Measurements from ENCODE around the gene PRMT7.
A peak's percentile ranks its signal among the peaks of the same experiment; 100 is the strongest.

Gene PRMT7

DNA sequence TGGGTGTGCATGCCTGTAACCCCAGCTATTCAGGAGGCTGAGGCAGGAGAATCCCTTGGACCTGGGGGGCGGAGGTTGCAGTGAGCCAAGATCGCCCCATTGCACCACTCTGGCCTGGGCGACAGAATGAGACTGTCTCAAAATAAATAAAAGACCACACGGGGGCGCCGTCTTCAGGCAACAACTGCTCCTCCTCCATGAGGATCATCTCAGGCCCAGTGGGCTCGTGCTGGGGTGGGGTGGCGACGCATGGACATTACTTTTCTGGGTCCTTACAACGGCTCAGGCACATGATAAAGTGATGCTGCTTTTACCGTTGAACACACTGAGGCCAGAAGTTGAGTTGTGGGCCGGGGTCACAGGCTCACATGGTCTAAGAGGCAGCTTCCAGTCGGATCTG is 56.2 kb downstream of the PRMT7 start:
- peak; percentile 39 for DNase-seq

GRCh38 chr16:68367440-68367839 is 56.6 kb downstream of the PRMT7 start:
- DNase-seq: no peak

DNA sequence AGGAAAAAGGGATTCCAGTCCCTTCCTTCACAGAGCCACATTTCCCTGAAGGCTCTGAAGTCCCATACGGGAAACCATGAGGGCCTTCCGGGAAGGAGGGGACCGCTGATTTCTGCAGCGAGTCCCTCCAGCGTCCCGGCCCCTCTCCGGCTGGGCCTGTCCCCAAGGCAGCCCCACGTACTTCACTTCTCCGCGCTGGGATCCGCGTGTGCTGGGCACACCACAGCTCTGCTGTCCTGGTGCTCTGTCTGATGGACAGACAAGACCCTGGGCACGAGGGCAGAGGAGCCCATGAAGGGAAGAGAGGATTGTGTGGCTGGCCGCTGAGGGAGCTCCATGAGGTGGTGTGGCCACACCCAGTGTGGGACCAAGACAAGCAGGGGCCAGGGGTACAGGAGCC is 57.1 kb downstream of the PRMT7 start:
- DNase-seq: no peak

DNA sequence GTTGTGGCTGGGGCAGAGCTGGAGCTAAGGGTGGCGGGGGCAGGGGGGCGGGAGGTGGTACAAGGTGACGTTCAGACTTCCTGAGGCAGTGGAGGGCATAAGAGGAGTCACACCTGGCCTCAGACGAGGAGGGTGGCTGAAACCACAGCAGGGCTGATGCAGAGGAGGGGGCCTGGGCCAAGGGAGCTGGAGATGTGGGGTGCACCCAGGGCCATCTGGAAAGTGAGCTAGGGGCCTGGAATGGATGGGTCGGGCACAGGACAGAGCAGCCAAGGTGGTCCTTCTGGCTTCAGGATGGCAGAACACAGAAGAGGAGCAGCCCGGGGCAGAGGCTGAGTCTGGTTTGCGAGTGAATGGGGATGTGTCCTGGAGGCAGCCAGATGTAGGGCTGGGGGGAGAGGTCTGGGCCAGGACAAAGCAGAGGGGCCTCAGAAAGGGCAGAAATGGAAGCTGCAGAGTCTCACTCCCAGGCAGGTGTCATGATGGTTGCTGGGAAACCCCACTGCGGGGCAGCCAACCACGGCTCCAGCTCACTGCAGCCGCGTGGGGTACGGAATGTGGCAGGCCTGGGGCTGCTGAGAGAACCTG is 57.6 kb downstream of the PRMT7 start:
- no peak for DNase-seq

DNA sequence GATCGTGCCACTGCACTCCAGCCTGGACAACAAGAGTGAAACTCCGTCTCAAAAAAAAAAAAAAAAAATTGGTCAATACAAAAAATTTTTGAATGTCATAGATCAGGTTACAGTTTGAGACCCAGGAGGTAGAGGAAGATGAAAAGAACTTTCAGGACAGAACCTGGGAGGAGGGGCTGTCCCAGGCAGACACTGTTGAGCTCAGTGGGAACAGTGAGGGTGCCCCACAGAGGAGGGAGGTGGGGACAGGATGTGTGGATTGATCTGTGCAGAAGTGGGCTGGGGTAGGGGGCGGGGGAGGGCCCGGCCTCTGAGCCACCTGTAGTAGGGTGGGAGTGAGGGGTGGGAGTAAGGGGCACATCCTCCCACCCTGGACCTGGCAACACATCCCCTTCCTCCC is 58.3 kb downstream of the PRMT7 start:
- no peak for DNase-seq

DNA sequence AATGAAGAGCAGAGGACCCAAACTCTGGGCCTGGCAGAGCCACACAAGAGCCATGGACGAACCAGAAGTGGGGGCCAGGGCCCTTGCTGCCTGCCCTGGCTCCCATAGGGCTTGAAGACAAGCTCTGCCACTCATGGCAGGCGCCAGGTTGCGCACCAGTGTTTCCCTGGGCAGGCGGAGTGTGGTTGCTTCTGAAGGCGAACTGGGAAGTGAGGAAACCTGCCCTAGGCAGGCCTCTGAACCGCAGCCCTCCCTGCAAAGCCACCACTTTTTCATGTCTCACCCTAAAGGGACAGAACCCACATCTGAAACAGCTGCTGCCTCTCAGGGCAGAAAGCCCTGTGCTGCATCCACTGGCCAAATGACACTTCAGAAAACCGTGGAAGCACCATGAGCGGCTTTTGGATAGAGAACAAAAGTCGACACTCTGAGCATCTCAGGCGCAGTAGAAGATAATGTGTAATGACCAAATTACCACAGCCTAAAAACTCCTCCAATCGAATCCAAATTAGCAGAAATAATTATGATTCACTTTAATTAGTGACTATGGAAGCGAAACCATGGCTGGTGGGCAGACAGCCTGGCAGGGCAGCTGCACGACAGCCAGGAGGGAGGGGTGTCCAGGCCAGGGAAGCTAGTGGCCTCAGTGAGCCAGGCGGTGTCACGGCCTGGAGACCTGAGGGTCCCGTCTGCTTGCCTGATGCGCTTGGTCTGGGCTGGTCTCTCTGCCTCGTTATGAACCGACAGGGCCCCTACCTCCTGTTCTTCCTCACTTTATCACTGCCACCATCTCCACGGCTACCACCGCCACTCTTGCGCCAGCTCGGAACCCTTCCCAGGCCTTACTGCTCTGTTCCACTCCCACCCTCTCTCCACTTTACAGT is 59.1 kb downstream of the PRMT7 start:
- DNase-seq: no peak

- DNase-seq: peak; percentile 29
Observed at GRCh38 chr16:68370581-68371275, 59.9 kb downstream of the PRMT7 start.

DNA sequence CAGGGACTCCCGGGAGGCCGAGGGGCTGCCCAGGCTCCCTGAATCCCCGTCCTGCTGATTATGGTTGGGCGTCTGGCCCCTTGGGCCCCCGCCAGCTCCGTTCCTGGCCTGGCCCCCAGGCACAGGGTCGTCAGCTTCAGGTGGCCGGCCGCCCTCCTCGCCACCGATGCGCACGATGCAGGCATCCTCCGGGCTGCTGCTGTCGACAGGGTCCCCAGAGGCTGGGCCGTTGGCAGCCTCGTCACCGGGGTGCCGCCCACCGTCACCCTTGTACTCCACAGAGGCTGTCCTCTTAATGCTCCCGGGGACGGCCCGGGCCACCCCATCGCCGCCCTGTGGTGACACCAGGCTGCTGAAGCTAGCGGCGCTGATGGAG is 60.4 kb downstream of the PRMT7 start:
- DNase-seq: no peak

- DNase-seq: no peak
Observed at GRCh38 chr16:68371706-68372380, 61.0 kb downstream of the PRMT7 start.

- DNase-seq: no peak
Observed at GRCh38 chr16:68372381-68372720, 61.5 kb downstream of the PRMT7 start.

- DNase-seq: no peak
Observed at GRCh38 chr16:68372806-68373205, 62.0 kb downstream of the PRMT7 start.

- DNase-seq: no peak
Observed at GRCh38 chr16:68373528-68374245, 62.9 kb downstream of the PRMT7 start.

GRCh38 chr16:68374246-68374805 is 63.5 kb downstream of the PRMT7 start:
- DNase-seq: no peak

- no peak for DNase-seq
Observed at GRCh38 chr16:68374961-68375660, 64.3 kb downstream of the PRMT7 start.

GRCh38 chr16:68375801-68376536 is 65.2 kb downstream of the PRMT7 start:
- no peak for DNase-seq

- DNase-seq: no peak
Observed at GRCh38 chr16:68376590-68376989, 65.8 kb downstream of the PRMT7 start.

DNA sequence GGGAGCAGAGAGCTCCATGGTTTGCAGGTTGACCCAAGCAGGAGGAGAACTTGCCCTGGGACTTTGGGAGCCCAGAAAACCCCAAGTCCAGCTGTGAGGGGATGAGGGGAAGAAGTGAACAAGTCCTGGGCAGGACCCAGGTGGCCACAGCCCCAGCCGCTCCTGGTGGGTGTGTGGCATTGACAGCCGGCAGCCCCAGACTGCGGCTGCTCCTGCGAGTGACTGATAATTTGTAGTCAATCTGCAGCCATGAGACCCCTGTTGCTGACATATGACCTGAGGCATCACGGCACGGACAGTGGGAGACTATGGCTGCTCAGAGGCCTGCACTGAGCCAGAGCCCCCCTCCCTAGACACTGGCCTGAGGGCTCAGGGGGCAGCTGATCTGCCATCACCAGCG is 66.4 kb downstream of the PRMT7 start:
- no peak for DNase-seq

- no peak for DNase-seq
Observed at GRCh38 chr16:68377667-68378393, 67.0 kb downstream of the PRMT7 start.

DNA sequence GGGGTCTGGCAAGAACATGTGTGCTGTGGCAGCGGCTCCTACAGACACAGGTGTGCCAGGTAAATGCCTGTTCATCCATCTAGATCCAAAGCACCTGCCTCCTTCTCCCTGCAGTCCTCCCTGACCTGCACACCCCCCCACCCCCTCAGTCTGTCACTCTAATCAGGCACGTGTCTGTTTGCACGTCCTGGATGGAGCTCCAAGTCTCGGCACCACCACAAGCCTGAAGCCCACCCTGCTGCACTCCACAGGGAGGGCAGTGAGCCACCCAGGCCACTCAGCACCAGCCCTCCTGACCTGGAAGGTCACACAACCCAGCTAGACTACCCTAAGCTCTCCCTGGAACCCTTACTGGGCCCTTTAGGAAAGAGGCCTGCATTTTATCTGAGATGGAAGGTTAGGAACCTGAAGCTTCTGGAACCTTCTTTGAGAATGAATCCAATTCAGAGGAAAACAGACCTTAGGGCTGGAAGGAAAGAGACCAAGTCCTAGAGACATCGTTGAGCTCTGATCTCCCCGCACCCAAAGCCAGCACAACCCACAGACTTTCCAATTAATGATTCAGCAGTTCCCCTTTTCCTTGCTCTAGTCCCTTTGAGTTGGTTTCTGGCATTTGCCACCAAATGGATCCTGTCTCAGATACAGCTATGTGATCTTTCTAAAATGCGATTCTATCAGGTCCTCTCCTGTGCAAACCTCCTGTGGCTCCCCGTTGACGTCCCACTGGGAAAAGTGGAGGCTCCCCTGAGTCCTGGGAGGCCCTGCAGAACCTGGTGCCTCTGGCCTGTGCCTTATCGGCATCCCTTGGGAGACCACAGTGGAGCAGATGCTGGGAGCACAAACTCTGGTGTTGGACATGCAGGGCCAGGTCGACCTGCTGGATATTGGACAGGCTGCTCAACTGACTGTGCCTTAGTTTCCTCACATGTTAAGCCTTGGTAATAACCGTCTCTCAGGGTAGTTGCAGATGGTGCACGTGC is 67.9 kb downstream of the PRMT7 start:
- DNase-seq: no peak
